NCI-H226 (cell line): Measurements from ENCODE around the gene LKAAEAR1.
"Not testable (repeated sequence)": the region's sequence is repeated elsewhere in the genome, so short reads cannot be mapped to it uniquely, and the experiment has no call there.

Experiments used
- DNase-seq: peaks from one replicate; pipeline ENCODE4 v3.0.0-alpha.2; 2015

The LKAAEAR1 gene

GRCh38 chr20:64083804-64084684 is at the start of gene LKAAEAR1:
LKAAEAR1 (minus strand) TSS chr20:64084398; CDS start chr20:64084219, 179 bp downstream.
- no peak for DNase-seq

GRCh38 chr20:64131406-64131805 is 47.2 kb upstream of the LKAAEAR1 start:
- no peak for DNase-seq

GRCh38 chr20:64130876-64131275 is 46.7 kb upstream of the LKAAEAR1 start:
- no peak for DNase-seq

- DNase-seq, result no peak
These were observed 46.1 kb upstream of the LKAAEAR1 start for GRCh38 chr20:64130271-64130670.

- DNase-seq, result no peak
These were observed 45.1 kb upstream of the LKAAEAR1 start for GRCh38 chr20:64129146-64129782.

- not testable (repeated sequence) for DNase-seq
These were observed 39.3 kb upstream of the LKAAEAR1 start for GRCh38 chr20:64123517-64123916.

GRCh38 chr20:64122927-64123326 is 38.7 kb upstream of the LKAAEAR1 start:
- DNase-seq, result not testable (repeated sequence)

GRCh38 chr20:64121586-64121985 is 37.4 kb upstream of the LKAAEAR1 start:
- DNase-seq, result no peak

- peak; percentile 18 for DNase-seq
These were observed 35.6 kb upstream of the LKAAEAR1 start for GRCh38 chr20:64119681-64120341.

- no peak for DNase-seq
These were observed 35.1 kb upstream of the LKAAEAR1 start for GRCh38 chr20:64119301-64119680.

- not testable (repeated sequence) for DNase-seq
These were observed 33.2 kb upstream of the LKAAEAR1 start for GRCh38 chr20:64117432-64117777.

- DNase-seq, result no peak
These were observed 32.6 kb upstream of the LKAAEAR1 start for GRCh38 chr20:64116541-64117431.

GRCh38 chr20:64116016-64116415 is 31.8 kb upstream of the LKAAEAR1 start:
- DNase-seq, result no peak

GRCh38 chr20:64115171-64115911 is 31.1 kb upstream of the LKAAEAR1 start:
- no peak for DNase-seq

- DNase-seq, result no peak
These were observed 30.3 kb upstream of the LKAAEAR1 start for GRCh38 chr20:64114356-64114971.

- no peak for DNase-seq
These were observed 29.7 kb upstream of the LKAAEAR1 start for GRCh38 chr20:64113796-64114355.

GRCh38 chr20:64113444-64113775 is 29.2 kb upstream of the LKAAEAR1 start:
- DNase-seq, result no peak

GRCh38 chr20:64112691-64113443 is 28.7 kb upstream of the LKAAEAR1 start:
- DNase-seq, result no peak

GRCh38 chr20:64111841-64112641 is 27.8 kb upstream of the LKAAEAR1 start:
- no peak for DNase-seq
